A549 treated with dexamethasone at 1 μM for 4 hours (cell line): ENCODE measurements around the gene GLRX5. TPM values are rescaled to one million over a fixed set of nuclear protein-coding genes. Genes with fewer than 3 reads are reported as not detected.

Experiments used
- total RNA-seq: library from RNA; stranded (reverse); fragments of 200-300 nt; extraction: Qiagen RNA extraction; gene quantifications from 5 replicates; pipeline ENCODE4 v1.2.3, GENCODE V29; 2022

GLRX5 gene
- 54.7 to 83.2 TPM (median 74.6 TPM) in 5 replicates for total RNA-seq

GRCh38 chr14:95534299-95535225, at the start of gene GLRX5:
TSS of gene GLRX5 (plus strand) at chr14:95535050. CDS start at chr14:95535090, 40 bp downstream.

DNA sequence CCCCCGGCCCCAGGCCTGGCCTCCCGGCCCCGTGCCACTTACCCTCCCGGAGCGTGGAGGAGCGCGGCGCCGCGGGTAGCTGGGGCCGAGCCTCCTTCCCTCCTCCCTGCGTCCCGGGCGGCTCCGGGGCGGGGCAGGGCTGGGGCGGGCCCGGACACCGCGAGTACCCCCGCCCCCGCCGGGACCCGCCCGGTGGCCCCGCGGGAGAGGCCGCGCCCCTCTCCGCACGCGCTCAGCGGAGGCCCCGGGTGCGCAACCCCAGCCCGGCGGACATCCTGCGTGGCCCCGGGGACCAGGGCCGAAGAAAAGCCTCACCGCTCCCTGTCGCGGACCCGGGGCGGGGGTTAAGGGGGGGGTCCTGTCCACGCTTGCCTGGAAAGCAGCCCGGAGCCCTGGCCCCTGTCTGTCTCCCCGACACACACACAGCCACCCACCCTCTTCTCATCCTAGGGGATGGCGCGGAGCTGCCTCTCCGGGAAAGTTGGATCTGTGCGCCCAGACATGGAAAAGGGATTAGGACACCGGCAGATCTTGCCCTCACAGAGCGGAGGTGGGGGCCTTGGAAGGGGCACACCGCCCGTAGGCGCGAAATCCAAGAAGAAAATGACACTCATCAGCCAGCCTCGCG, 18.2 kb upstream of the GLRX5 start, which contains the start of gene SYNE3:
Gene SYNE3, minus strand, starts transcription at position 97 of the 628 bp plus-strand sequence. CDS start 40,829 bp downstream, outside the sequence.

Other genes with a start within 250 kb of the GLRX5 start
- gene CLMN, start 215.1 kb upstream of the GLRX5 start, total RNA-seq = 4.7 to 9.3 TPM (median 7.0 TPM) in 5 replicates
- 0.37 to 1.0 TPM (median 0.91 TPM) in 5 replicates for gene SYNE3, start 18.4 kb upstream of the GLRX5 start, total RNA-seq
- gene TCL1B, start 151.4 kb downstream of the GLRX5 start, total RNA-seq = not detected in 5 replicates
- not detected in 5 replicates for gene TCL1A, start 179.1 kb downstream of the GLRX5 start, total RNA-seq